Colonic mucosa (tissue), 4 donors: ENCODE data around the gene PARP16. TPM values are rescaled to one million over a fixed set of nuclear protein-coding genes. Genes with fewer than 3 reads are reported as not detected.

Experiments used
- DNase-seq: peaks from one replicate; pipeline ENCODE4 v3.0.0-alpha.2; 2020
- H3K27ac ChIP-seq: fragments of 200-600 bp; one replicate; pipeline ENCODE4 v1.8.0; 2021
- H3K27me3 ChIP-seq: fragments of 200-600 bp; one replicate; pipeline ENCODE4 v1.8.0; 2021
- H3K36me3 ChIP-seq: fragments of 200-600 bp; one replicate; pipeline ENCODE4 v1.8.0; 2021
- H3K4me1 ChIP-seq: fragments of 200-600 bp; one replicate; pipeline ENCODE4 v1.8.0; 2021; ENCODE audit warnings: mild to moderate bottlenecking
- H3K4me3 ChIP-seq: fragments of 200-600 bp; one replicate; pipeline ENCODE4 v1.8.0; 2021
- H3K9ac ChIP-seq, 2 donors: one replicate each; pipeline ENCODE4 v1.7.0; 2013; ENCODE audit warnings: control low read depth in 2 of 2, low read depth in 2 of 2, low read length in 2 of 2
- H3K9me3 ChIP-seq: fragments of 200-600 bp; one replicate; pipeline ENCODE4 v1.8.0; 2021
- CTCF ChIP-seq: fragments of 200-600 bp; IDR thresholded peaks from one replicate; pipeline ENCODE4 v1.8.0; 2022; ENCODE audit warnings: antibody characterized with exemption, mild to moderate bottlenecking
- intact Hi-C: fragments of 100-400 bp; cut with DNase I; formaldehyde crosslinking; loops from one replicate; pipeline ENCODE4 v1.14.1; 2022
- total RNA-seq, 2 donors: library from RNA; stranded (reverse); fragmentation: NEBNext Ultra II Directional in 1 of 2; extraction: Animal tissue kit (Norgen Biotek cat#: 25700) in 1 of 2; gene quantifications; one replicate each; pipeline ENCODE4 v1.2.1, GENCODE V29; 2021
- donor health status: healthy.
- donor health status: DM: no; HTN: no; CAD: no.
- donor health status: DM: no; HTN: no; CAD: no.

Gene PARP16
- total RNA-seq, 2 donors from 2014 or later = 9.5 to 9.9 TPM

DNA sequence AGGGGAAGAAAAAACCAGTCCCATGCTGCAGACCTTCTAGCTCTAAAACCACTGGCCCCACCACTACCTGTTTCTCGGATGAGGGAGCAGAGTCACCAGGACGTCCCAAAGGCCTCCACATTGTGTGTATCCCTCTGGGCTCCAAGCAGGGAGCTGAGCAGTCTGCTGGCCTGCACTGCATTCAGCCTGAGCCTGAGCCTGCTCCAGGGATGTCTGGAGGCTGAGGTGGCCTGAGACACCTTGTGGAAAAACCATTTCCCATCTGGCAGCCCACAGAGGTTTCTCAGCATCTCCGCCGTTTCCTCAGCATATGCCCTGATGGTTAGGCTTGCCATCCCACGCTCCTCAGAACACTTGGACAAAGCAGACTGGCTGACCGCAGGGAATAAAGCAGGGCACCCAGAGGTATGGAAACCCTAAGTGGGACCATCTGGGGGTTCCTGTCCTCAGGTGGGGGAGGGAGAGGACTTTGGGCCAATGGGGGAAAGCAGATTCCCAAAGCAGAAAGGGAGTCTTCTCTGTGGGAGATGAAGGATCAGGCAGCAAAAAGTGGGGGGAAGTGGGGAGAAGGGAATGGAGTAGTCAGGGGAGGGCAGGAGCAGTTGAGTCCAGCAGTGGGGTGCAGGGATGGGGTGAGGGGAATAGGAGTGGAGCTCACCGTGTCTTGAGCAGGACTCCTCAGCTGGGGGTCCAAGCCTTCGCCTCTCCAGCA lies 75.8 kb downstream of the PARP16 start, which contains the start of gene CILP:
Gene CILP (minus strand): TSS at position 704 of the 712 bp plus-strand sequence. CDS start 1,718 bp downstream, outside the sequence.
- TF ChIP-seq CTCF = no peak
- H3K9me3 ChIP-seq = no peaks in the 10 kb centered on the region
- no peak for DNase-seq
- no peak within 1 kb of the TSS for H3K4me3 ChIP-seq
- no peaks in the 10 kb centered on the region for H3K27me3 ChIP-seq
- H3K9ac ChIP-seq = no peak within 1 kb of the TSS
- intact Hi-C loops = no loop called here
- no peaks in the 10 kb centered on the region for H3K36me3 ChIP-seq
- H3K4me1 ChIP-seq = no peaks in the 10 kb centered on the region
- H3K27ac ChIP-seq = no peak within 1 kb of the TSS

GRCh38 chr15:65209701-65210643 lies 76.7 kb downstream of the PARP16 start:
- H3K4me1 ChIP-seq = no peaks in the 10 kb centered on the region
- no peak overlapping the region for H3K4me3 ChIP-seq
- H3K9ac ChIP-seq = no peak overlapping the region
- H3K27me3 ChIP-seq = no peaks in the 10 kb centered on the region
- H3K27ac ChIP-seq = no peak overlapping the region
- no peak for DNase-seq
- intact Hi-C loops = no loop called here
- TF ChIP-seq CTCF = no peak
- H3K9me3 ChIP-seq = no peaks in the 10 kb centered on the region
- H3K36me3 ChIP-seq = no peaks in the 10 kb centered on the region

DNA sequence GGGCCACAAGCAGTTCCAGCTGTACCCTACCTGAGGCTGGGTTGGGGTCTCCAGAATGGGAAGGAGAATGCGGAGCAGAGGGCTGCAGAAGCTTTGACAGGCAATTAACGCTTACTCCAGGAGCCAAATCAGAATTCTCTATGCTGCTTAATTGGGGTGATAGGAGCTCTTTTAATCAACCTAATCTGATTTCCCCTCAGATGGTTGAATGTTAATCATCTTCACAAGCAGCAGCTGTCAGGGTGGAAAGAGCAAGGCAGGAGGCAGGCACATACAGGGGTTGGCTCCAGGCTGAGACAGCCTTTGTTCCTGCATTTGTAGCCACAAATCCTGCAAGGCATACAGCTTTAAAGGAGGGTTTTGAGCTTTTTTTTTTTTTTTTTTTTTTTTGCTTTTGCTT lies 78.0 kb downstream of the PARP16 start:
- H3K4me3 ChIP-seq = no peak overlapping the region
- no peaks in the 10 kb centered on the region for H3K4me1 ChIP-seq
- no peak for TF ChIP-seq CTCF
- no peak overlapping the region for H3K27ac ChIP-seq
- no peak overlapping the region for H3K9ac ChIP-seq
- H3K36me3 ChIP-seq = no peaks in the 10 kb centered on the region
- intact Hi-C loops = no loop called here
- H3K27me3 ChIP-seq = no peaks in the 10 kb centered on the region
- no peak for DNase-seq
- H3K9me3 ChIP-seq = no peaks in the 10 kb centered on the region

Other genes starting within 250 kb of the PARP16 start
- 100 to 1,000 TPM in 1 of 2 donors, 10 to 100 TPM in 1; 73.1 to 102 TPM for gene SLC51B, start 241.5 kb downstream of the PARP16 start, total RNA-seq
- 1 to 10 TPM; 3.1 to 6.7 TPM for gene RASL12, start 218.9 kb downstream of the PARP16 start, total RNA-seq
- not detected for gene KBTBD13, start 210.1 kb downstream of the PARP16 start, total RNA-seq
- gene UBAP1L, start 171.7 kb downstream of the PARP16 start, total RNA-seq = 1 to 10 TPM; 1.2 to 3.7 TPM
- 10 to 100 TPM; 20.7 to 21.2 TPM for gene PDCD7, start 153.1 kb downstream of the PARP16 start, total RNA-seq
- 10 to 100 TPM; 41.8 to 62.0 TPM for gene CLPX, start 101.5 kb downstream of the PARP16 start, total RNA-seq
- gene CILP, start 75.4 kb downstream of the PARP16 start, total RNA-seq = 1 to 10 TPM; 3.7 to 8.7 TPM
- not detected for gene RNU5A-1, start 9.2 kb upstream of the PARP16 start, total RNA-seq
- 10 to 100 TPM in 1 of 2 donors, not detected in 1; 26.1 TPM for gene RNU5B-1, start 17.8 kb upstream of the PARP16 start, total RNA-seq
- under 1 TPM in 1 of 2 donors, not detected in 1; 0.12 TPM for gene IGDCC3, start 91.1 kb upstream of the PARP16 start, total RNA-seq
- gene IGDCC4, start 136.1 kb upstream of the PARP16 start, total RNA-seq = 1 to 10 TPM in 1 of 2 donors, under 1 TPM in 1; 0.96 to 1.9 TPM
- 10 to 100 TPM; 34.2 to 34.3 TPM for gene DPP8, start 230.8 kb upstream of the PARP16 start, total RNA-seq
- 10 to 100 TPM; 36.0 to 68.7 TPM for gene HACD3, start 243.6 kb upstream of the PARP16 start, total RNA-seq